Spleen (tissue), 7 donors: Measurements from ENCODE around the gene BACH2.

Source experiments
- CTCF ChIP-seq, 11 experiments: fragments of 200-600 bp in 7 of 11; fragments of 450-650 bp in 4 of 11; sonication (generic) in 4 of 11; IDR thresholded peaks in 8 of 11; conservative IDR thresholded peaks in 3 of 11; 1 replicate in 7 of 11; 2 replicates in 4 of 11; pipeline versions ENCODE4 v1.4.0 to v1.8.0; 2016 to 2021; ENCODE audit warnings: antibody characterized with exemption in 11 of 11, inconsistent platforms in 4 of 11, mild to moderate bottlenecking in 1 of 11
- POLR2AphosphoS5 ChIP-seq, 3 donors: sonication (generic); formaldehyde crosslinking; IDR thresholded peaks; one replicate each; pipeline ENCODE4 v1.5.1; 2017; ENCODE audit warnings: antibody characterized with exemption in 3 of 3
- donor health status: DM: no; HTN: no; CAD: no; lungs with moderate emphysema.
- donor health status: DM: no; HTN: no; CAD: no.
- donor health status: DM: no; HTN: no; CAD: no.

GRCh38 chr6:90184334-90185298 lies 112.0 kb downstream of the BACH2 start:
- TF ChIP-seq CTCF (IDR thresholded peaks at IDR 0.05 in 8 of 11, conservative IDR thresholded peaks at IDR 0.05 in 3 of 11), result no peak
- TF ChIP-seq POLR2AphosphoS5 (IDR thresholded peaks at IDR 0.05), result no peak
